Gastroesophageal sphincter (tissue), 3 donors: ENCODE measurements around the gene CNTLN.

Experiments used
- EP300 ChIP-seq: sonication (generic); formaldehyde crosslinking; IDR thresholded peaks from one replicate; pipeline ENCODE4 v1.6.1; 2017; ENCODE audit warnings: antibody characterized with exemption, mild to moderate bottlenecking
- POLR2AphosphoS5 ChIP-seq: sonication (generic); formaldehyde crosslinking; IDR thresholded peaks from one replicate; pipeline ENCODE4 v1.6.1; 2017; ENCODE audit warnings: antibody characterized with exemption
- TF ChIP-seq, protein P1 (sequence below), 4 experiments: fragments of 200-600 bp in 2 of 4; fragments of 450-650 bp in 2 of 4; sonication (generic) in 1 of 4; IDR thresholded peaks; one replicate each; pipeline ENCODE4 v1.5.1; 2017 to 2019; ENCODE audit warnings: antibody characterized with exemption in 4 of 4, mild to moderate bottlenecking in 2 of 4, moderate library complexity in 2 of 4

DNA sequence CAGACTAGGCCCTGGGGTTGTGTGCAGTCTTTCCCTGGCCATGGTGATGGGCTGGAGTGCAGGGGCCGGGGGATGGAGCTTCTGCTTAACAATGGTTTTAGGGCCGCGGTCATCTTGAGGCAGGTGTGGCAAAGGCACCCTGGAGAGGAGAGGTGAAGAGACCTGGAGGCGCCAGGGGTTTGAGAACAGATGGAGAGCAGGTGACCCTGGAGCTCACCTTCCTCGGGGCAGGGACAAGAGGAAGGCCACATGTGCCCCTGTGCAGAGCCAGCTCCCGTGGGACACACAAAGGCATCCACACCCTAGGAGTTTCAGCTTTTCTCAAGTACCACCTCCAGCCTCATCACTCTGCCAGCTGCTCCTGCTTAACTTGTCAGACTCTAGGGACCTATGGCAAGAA is 397.6 kb downstream of the CNTLN start:
- TF ChIP-seq, protein P1, sequence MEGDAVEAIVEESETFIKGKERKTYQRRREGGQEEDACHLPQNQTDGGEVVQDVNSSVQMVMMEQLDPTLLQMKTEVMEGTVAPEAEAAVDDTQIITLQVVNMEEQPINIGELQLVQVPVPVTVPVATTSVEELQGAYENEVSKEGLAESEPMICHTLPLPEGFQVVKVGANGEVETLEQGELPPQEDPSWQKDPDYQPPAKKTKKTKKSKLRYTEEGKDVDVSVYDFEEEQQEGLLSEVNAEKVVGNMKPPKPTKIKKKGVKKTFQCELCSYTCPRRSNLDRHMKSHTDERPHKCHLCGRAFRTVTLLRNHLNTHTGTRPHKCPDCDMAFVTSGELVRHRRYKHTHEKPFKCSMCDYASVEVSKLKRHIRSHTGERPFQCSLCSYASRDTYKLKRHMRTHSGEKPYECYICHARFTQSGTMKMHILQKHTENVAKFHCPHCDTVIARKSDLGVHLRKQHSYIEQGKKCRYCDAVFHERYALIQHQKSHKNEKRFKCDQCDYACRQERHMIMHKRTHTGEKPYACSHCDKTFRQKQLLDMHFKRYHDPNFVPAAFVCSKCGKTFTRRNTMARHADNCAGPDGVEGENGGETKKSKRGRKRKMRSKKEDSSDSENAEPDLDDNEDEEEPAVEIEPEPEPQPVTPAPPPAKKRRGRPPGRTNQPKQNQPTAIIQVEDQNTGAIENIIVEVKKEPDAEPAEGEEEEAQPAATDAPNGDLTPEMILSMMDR (IDR thresholded peaks at IDR 0.05), result no peak
- TF ChIP-seq EP300, result no peak
- TF ChIP-seq POLR2AphosphoS5, result no peak
